SU-DHL-6 (cell line): ENCODE data around the gene LAMA2.

Experiments used
- EZH2phosphoT487 ChIP-seq: fragments of 200-600 bp; sonication (generic), shearing (Covaris generic); conservative IDR thresholded peaks from 2 replicates; pipeline ENCODE4 v1.6.1; 2018; ENCODE audit warnings: mild to moderate bottlenecking, antibody characterized with exemption, low read length, moderate library complexity, mixed read lengths
- TF ChIP-seq, protein P1 (sequence below): fragments of 200-600 bp; sonication (generic); IDR thresholded peaks from one replicate; pipeline ENCODE4 v1.5.1; 2017; ENCODE audit warnings: antibody characterized with exemption, mild to moderate bottlenecking, low read length, moderate library complexity; ENCODE audit not compliant: insufficient read depth, poor library complexity, severe bottlenecking

DNA sequence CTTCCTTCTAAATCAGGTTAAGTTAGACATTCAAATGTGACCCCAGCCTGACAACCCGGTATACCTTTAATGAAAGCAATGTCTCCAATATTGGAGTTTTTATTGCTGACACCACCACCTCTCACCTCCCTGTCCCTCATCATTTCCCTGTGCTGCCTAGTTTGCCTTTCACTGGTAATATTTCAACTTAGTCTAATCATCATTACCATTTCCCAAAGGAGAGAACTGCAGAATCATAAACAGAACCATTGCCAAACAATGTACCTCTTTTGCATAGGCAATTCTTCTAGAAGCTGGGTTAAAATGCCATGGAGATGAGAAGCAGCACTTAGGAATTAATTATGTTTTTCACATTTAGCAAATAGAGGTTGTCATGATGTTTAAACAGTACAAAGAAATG, 370.3 kb downstream of the LAMA2 start:
- TF ChIP-seq, protein P1, sequence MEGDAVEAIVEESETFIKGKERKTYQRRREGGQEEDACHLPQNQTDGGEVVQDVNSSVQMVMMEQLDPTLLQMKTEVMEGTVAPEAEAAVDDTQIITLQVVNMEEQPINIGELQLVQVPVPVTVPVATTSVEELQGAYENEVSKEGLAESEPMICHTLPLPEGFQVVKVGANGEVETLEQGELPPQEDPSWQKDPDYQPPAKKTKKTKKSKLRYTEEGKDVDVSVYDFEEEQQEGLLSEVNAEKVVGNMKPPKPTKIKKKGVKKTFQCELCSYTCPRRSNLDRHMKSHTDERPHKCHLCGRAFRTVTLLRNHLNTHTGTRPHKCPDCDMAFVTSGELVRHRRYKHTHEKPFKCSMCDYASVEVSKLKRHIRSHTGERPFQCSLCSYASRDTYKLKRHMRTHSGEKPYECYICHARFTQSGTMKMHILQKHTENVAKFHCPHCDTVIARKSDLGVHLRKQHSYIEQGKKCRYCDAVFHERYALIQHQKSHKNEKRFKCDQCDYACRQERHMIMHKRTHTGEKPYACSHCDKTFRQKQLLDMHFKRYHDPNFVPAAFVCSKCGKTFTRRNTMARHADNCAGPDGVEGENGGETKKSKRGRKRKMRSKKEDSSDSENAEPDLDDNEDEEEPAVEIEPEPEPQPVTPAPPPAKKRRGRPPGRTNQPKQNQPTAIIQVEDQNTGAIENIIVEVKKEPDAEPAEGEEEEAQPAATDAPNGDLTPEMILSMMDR, result no peak
- no peak for TF ChIP-seq EZH2phosphoT487
